C4-2B (cell line): ENCODE measurements around the gene TTF1.

ENCODE experiments used
- H3K27ac ChIP-seq: fragments of 450-650 bp; 2 replicates; pipeline ENCODE4 v1.5.1; 2017
- ZFX ChIP-seq: fragments of 450-650 bp; IDR thresholded peaks from 2 replicates; pipeline ENCODE4 v1.6.1; 2017
- TF ChIP-seq, protein P1 (sequence below): fragments of 450-650 bp; conservative IDR thresholded peaks from 2 replicates; pipeline ENCODE4 v1.5.1; 2017; ENCODE audit warnings: mild to moderate bottlenecking

TTF1 gene

DNA sequence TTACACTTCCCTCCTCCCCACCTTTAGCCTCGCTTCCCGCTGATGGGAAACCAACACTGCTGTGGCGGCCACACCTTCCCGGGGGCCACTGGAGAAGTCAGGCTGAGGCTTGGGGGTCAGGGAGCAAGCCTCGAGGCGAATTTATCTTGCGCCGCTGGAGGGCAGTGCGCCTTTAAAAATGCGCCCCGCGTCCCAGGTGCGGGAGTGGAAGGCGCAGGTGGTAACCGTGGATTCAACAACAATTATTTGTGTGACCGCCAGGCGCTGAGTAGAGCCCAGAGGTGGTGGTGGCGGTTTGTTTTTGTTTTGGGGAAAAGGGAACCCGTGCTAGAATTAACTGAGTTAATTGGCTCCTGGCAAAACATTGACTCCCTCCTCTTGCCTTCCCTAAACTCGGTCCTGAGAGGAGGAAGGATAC is 4.5 kb upstream of the TTF1 start:
- TF ChIP-seq ZFX = no peak
- TF ChIP-seq, protein P1, sequence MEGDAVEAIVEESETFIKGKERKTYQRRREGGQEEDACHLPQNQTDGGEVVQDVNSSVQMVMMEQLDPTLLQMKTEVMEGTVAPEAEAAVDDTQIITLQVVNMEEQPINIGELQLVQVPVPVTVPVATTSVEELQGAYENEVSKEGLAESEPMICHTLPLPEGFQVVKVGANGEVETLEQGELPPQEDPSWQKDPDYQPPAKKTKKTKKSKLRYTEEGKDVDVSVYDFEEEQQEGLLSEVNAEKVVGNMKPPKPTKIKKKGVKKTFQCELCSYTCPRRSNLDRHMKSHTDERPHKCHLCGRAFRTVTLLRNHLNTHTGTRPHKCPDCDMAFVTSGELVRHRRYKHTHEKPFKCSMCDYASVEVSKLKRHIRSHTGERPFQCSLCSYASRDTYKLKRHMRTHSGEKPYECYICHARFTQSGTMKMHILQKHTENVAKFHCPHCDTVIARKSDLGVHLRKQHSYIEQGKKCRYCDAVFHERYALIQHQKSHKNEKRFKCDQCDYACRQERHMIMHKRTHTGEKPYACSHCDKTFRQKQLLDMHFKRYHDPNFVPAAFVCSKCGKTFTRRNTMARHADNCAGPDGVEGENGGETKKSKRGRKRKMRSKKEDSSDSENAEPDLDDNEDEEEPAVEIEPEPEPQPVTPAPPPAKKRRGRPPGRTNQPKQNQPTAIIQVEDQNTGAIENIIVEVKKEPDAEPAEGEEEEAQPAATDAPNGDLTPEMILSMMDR = peak; percentile 82
- no peak overlapping the region for H3K27ac ChIP-seq

DNA sequence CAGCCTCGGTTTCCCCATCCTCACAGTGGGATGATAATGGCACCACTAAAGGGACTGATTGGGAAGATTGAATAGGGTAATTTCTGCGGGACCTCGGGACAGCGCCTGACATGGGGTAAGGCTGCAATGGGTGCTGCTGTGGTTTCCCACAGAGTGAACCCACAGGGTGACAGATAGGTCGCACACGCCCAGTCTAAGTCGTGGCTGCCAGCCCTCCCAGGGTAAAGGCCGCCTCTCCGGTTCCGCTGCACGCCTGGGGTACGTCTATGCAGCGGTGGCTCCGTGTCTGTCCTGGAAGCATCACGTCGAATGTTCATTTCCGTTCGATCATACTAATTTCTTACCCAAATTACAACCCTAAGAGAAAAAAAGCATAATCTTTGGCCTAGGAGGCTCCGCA is 4.0 kb upstream of the TTF1 start:
- TF ChIP-seq, protein P1 = no peak
- TF ChIP-seq ZFX = no peak
- H3K27ac ChIP-seq = no peak overlapping the region; the same call in 1 of the 2 replicates

GRCh38 chr9:132409828-132410528 is 3.3 kb upstream of the TTF1 start, which contains the start of gene CFAP77:
Gene CFAP77, plus strand, starts transcription at chr9:132410211. Its CDS starts 61 bp downstream, at chr9:132410272.
- peak within 1 kb of the TSS; percentile 36 for H3K27ac ChIP-seq

GRCh38 chr9:132408521-132408920 is 1.9 kb upstream of the TTF1 start:
- TF ChIP-seq ZFX = no peak
- TF ChIP-seq, protein P1 = no peak
- H3K27ac ChIP-seq = peak overlapping the region; percentile 9; the same call in 1 of the 2 replicates

More at GRCh38 chr9:132409828-132410528, 3.3 kb upstream of the TTF1 start, which contains the start of gene CFAP77:
- no peak for TF ChIP-seq ZFX
- TF ChIP-seq, protein P1 = no peak

GRCh38 chr9:132407196-132407595 is 556 bp upstream of the TTF1 start:
- H3K27ac ChIP-seq = peak overlapping the region; percentile 75
- TF ChIP-seq, protein P1 = no peak
- TF ChIP-seq ZFX = no peak

- no peak overlapping the region for H3K27ac ChIP-seq
- no peak for TF ChIP-seq ZFX
- TF ChIP-seq, protein P1 = no peak
Observed at GRCh38 chr9:132404228-132404881, 2.3 kb downstream of the TTF1 start.

- TF ChIP-seq, protein P1 = no peak
- no peak for TF ChIP-seq ZFX
- no peak overlapping the region for H3K27ac ChIP-seq
Observed at GRCh38 chr9:132401824-132402223, 4.8 kb downstream of the TTF1 start.
